Measurements from ENCODE around the gene TRAPPC4.
"Not testable (repeated sequence)": the region's sequence is repeated elsewhere in the genome, so short reads cannot be mapped to it uniquely, and the experiment has no call there.

TRAPPC4 gene

GRCh38 chr11:119018074-119018938 is at the start of gene TRAPPC4, which contains the start of gene RPS25:
Gene TRAPPC4, plus strand, starts transcription at chr11:119018766. Its CDS starts 30 bp downstream, at chr11:119018796.
Gene RPS25, minus strand, starts transcription at chr11:119018343. Its CDS starts 59 bp downstream, at chr11:119018284.
- peak within 1 kb of the TSS; percentile 98 for H3K4me3 ChIP-seq (ENCODE audit: low read depth, low read length)
- 0 out of 2 replicates have a peak, but pooled peaks have one; percentile 1 for TF ChIP-seq CTCF (IDR thresholded peaks at IDR 0.05; ENCODE audit: control insufficient read depth, extremely low read depth, insufficient read depth)
- DNase-seq (ENCODE audit: low read depth), result peak; percentile 94

- not testable (repeated sequence) for H3K4me3 ChIP-seq (ENCODE audit: low read depth, low read length); DNase-seq (ENCODE audit: low read depth)
These were observed 49.1 kb upstream of the TRAPPC4 start for GRCh38 chr11:118969508-118969907.

- no peak for DNase-seq (ENCODE audit: low read depth)
- no peak for TF ChIP-seq CTCF (IDR thresholded peaks at IDR 0.05; ENCODE audit: control insufficient read depth, extremely low read depth, insufficient read depth)
- H3K4me3 ChIP-seq (ENCODE audit: low read depth, low read length), result no peak within 1 kb of the TSS
These were observed 46.9 kb upstream of the TRAPPC4 start, which contains the start of gene FOXR1 for GRCh38 chr11:118971646-118972045. Gene FOXR1, plus strand, starts transcription at chr11:118971761. Its CDS starts 171 bp downstream, at chr11:118971932.

GRCh38 chr11:118973985-118974384 is 44.6 kb upstream of the TRAPPC4 start:
- no peak for DNase-seq (ENCODE audit: low read depth)
- no peak for TF ChIP-seq CTCF (IDR thresholded peaks at IDR 0.05; ENCODE audit: control insufficient read depth, extremely low read depth, insufficient read depth)

GRCh38 chr11:118975771-118976709 is 42.5 kb upstream of the TRAPPC4 start:
- H3K4me3 ChIP-seq (ENCODE audit: low read depth, low read length), result no peak overlapping the region
- DNase-seq (ENCODE audit: low read depth), result no peak
- TF ChIP-seq CTCF (IDR thresholded peaks at IDR 0.05; ENCODE audit: control insufficient read depth, extremely low read depth, insufficient read depth), result no peak

More at GRCh38 chr11:118973985-118974384, 44.6 kb upstream of the TRAPPC4 start:
- H3K4me3 ChIP-seq (ENCODE audit: low read depth, low read length), result no peak overlapping the region

- no peak for DNase-seq (ENCODE audit: low read depth)
- no peak for TF ChIP-seq CTCF (IDR thresholded peaks at IDR 0.05; ENCODE audit: control insufficient read depth, extremely low read depth, insufficient read depth)
- H3K4me3 ChIP-seq (ENCODE audit: low read depth, low read length), result no peak overlapping the region
These were observed 39.1 kb upstream of the TRAPPC4 start for GRCh38 chr11:118979434-118979833.

Data from LNCaP clone FGC (cell line).